Measurements from ENCODE around the gene OR1J1.

OR1J1 gene

GRCh38 chr9:122477826-122478225, at the start of gene OR1J1:
Gene OR1J1, minus strand, starts transcription at chr9:122477926. Its CDS starts 0 bp downstream, at chr9:122477926.
- DNase-seq: no peak

- no peak for DNase-seq
Observed at GRCh38 chr9:122527193-122527592, 49.5 kb upstream of the OR1J1 start, which contains the start of gene OR1N1. Gene OR1N1, minus strand, starts transcription at chr9:122527293. Its CDS starts 0 bp downstream, at chr9:122527293.

GRCh38 chr9:122526602-122527001, 48.9 kb upstream of the OR1J1 start:
- no peak for DNase-seq

GRCh38 chr9:122519376-122519775, 41.6 kb upstream of the OR1J1 start:
- DNase-seq: no peak

- no peak for DNase-seq
Observed at GRCh38 chr9:122518841-122519240, 41.1 kb upstream of the OR1J1 start, which contains the start of gene OR1J4. Gene OR1J4, plus strand, starts transcription at chr9:122519141. Its CDS starts 0 bp downstream, at chr9:122519141.

- DNase-seq: no peak
Observed at GRCh38 chr9:122518226-122518625, 40.5 kb upstream of the OR1J1 start.

- no peak for DNase-seq
Observed at GRCh38 chr9:122510502-122510901, 32.8 kb upstream of the OR1J1 start, which contains the start of gene OR1J2. Gene OR1J2, plus strand, starts transcription at chr9:122510802. Its CDS starts 0 bp downstream, at chr9:122510802.

GRCh38 chr9:122506964-122507363, 29.2 kb upstream of the OR1J1 start:
- no peak for DNase-seq

- peak; percentile 8 for DNase-seq
Observed at GRCh38 chr9:122498883-122499288, 21.2 kb upstream of the OR1J1 start.

- no peak for DNase-seq
Observed at GRCh38 chr9:122479062-122479461, 1.3 kb upstream of the OR1J1 start.

- DNase-seq: no peak
Observed at GRCh38 chr9:122477346-122477745, 380 bp downstream of the OR1J1 start.

GRCh38 chr9:122475717-122476116, 2.0 kb downstream of the OR1J1 start:
- no peak for DNase-seq

GRCh38 chr9:122474561-122474960, 3.2 kb downstream of the OR1J1 start:
- DNase-seq: no peak

- DNase-seq: no peak
Observed at GRCh38 chr9:122468735-122469134, 9.0 kb downstream of the OR1J1 start.

GRCh38 chr9:122466456-122466855, 11.3 kb downstream of the OR1J1 start:
- DNase-seq: no peak

GRCh38 chr9:122464633-122465567, 12.8 kb downstream of the OR1J1 start:
- DNase-seq: peak; percentile 36

GRCh38 chr9:122463828-122464632, 13.7 kb downstream of the OR1J1 start:
- peak; percentile 42 for DNase-seq

GRCh38 chr9:122457787-122458186, 19.9 kb downstream of the OR1J1 start:
- DNase-seq: no peak

- DNase-seq: no peak
Observed at GRCh38 chr9:122456123-122456522, 21.6 kb downstream of the OR1J1 start.

- DNase-seq: no peak
Observed at GRCh38 chr9:122453677-122454135, 24.0 kb downstream of the OR1J1 start.

GRCh38 chr9:122446819-122447484, 30.8 kb downstream of the OR1J1 start:
- DNase-seq: no peak

- no peak for DNase-seq
Observed at GRCh38 chr9:122445155-122445749, 32.5 kb downstream of the OR1J1 start.

All from NCI-H1694 (cell line).